ENCODE measurements around the gene DNAJA3. TPM values are rescaled to one million over a fixed set of nuclear protein-coding genes. Genes with fewer than 3 reads are reported as not detected.

Gene DNAJA3
- total RNA-seq, 1 donor from 2014 or later = 36.4 TPM

GRCh38 chr16:4487955-4488498 is 62.4 kb downstream of the DNAJA3 start:
- no peaks in the 10 kb centered on the region for H3K36me3 Mint-ChIP-seq (ENCODE audit: low read depth, unreplicated experiment)
- no peak for FAIRE-seq
- Histone ChIP-seq H3K27ac (ENCODE audit: low read depth, low read length) (peak overlapping the region; percentile 67), H3K27me3 (ENCODE audit: insufficient read depth, low read length) (no peaks in the 10 kb centered on the region), H3K4me2 (ENCODE audit: low read length) (peak overlapping the region; percentile 70), H3K36me3 (ENCODE audit: insufficient read depth, low read length) (peaks cover 2% of the 10 kb centered on the region), H3K9ac (ENCODE audit: low read length) (peak overlapping the region; percentile 30), H3K4me3 (ENCODE audit: insufficient read depth, low read depth, low read length) (no peak overlapping the region), H3K4me1 (ENCODE audit: insufficient read depth, low read length) (peaks cover 19% of the 10 kb centered on the region), H3K79me2 (ENCODE audit: insufficient read depth, low read length) (peaks cover 51% of the 10 kb centered on the region), H4K20me1 (ENCODE audit: insufficient read depth, low read length) (peaks cover 7% of the 10 kb centered on the region), H3K9me3 (ENCODE audit: insufficient read depth, low read depth, low read length) (no peaks in the 10 kb centered on the region), H2AFZ (ENCODE audit: low read depth, low read length) (no peak overlapping the region)
- peak overlapping the region; percentile 64 for H3K27ac Mint-ChIP-seq (ENCODE audit: unreplicated experiment)
- H3K9me3 Mint-ChIP-seq (ENCODE audit: unreplicated experiment) = peaks cover 2% of the 10 kb centered on the region
- no peak for TF ChIP-seq EZH2 (IDR thresholded peaks at IDR 0.05; ENCODE audit: insufficient read depth, low read length)
- TF ChIP-seq CTCF (IDR thresholded peaks at IDR 0.05; ENCODE audit: insufficient read depth, low read depth, low read length) = no peak
- H3K4me1 Mint-ChIP-seq (ENCODE audit: low read depth, unreplicated experiment) = peaks cover 19% of the 10 kb centered on the region
- H3K4me3 Mint-ChIP-seq (ENCODE audit: unreplicated experiment) = no peak overlapping the region
- H3K27me3 Mint-ChIP-seq (ENCODE audit: low read depth, unreplicated experiment) = no peaks in the 10 kb centered on the region
- peak; percentile 74 for DNase-seq (ENCODE audit: low read depth)

GRCh38 chr16:4488499-4488967 is 62.9 kb downstream of the DNAJA3 start:
- Histone ChIP-seq H3K79me2 (ENCODE audit: insufficient read depth, low read length) (peaks cover 52% of the 10 kb centered on the region), H3K9me3 (ENCODE audit: insufficient read depth, low read depth, low read length) (no peaks in the 10 kb centered on the region), H2AFZ (ENCODE audit: low read depth, low read length) (no peak overlapping the region), H3K4me1 (ENCODE audit: insufficient read depth, low read length) (peaks cover 19% of the 10 kb centered on the region), H3K27ac (ENCODE audit: low read depth, low read length) (peak overlapping the region; percentile 67), H4K20me1 (ENCODE audit: insufficient read depth, low read length) (peaks cover 4% of the 10 kb centered on the region), H3K9ac (ENCODE audit: low read length) (peak overlapping the region; percentile 30), H3K27me3 (ENCODE audit: insufficient read depth, low read length) (no peaks in the 10 kb centered on the region), H3K4me3 (ENCODE audit: insufficient read depth, low read depth, low read length) (no peak overlapping the region), H3K36me3 (ENCODE audit: insufficient read depth, low read length) (peaks cover 2% of the 10 kb centered on the region), H3K4me2 (ENCODE audit: low read length) (peak overlapping the region; percentile 70)
- TF ChIP-seq CTCF (IDR thresholded peaks at IDR 0.05; ENCODE audit: insufficient read depth, low read depth, low read length) = no peak
- TF ChIP-seq EZH2 (IDR thresholded peaks at IDR 0.05; ENCODE audit: insufficient read depth, low read length) = no peak
- Mint-ChIP-seq H3K9me3 (ENCODE audit: unreplicated experiment) (peaks cover 2% of the 10 kb centered on the region), H3K36me3 (ENCODE audit: low read depth, unreplicated experiment) (peaks cover 5% of the 10 kb centered on the region), H3K27ac (ENCODE audit: unreplicated experiment) (peak overlapping the region; percentile 64), H3K4me3 (ENCODE audit: unreplicated experiment) (no peak overlapping the region), H3K4me1 (ENCODE audit: low read depth, unreplicated experiment) (peaks cover 21% of the 10 kb centered on the region), H3K27me3 (ENCODE audit: low read depth, unreplicated experiment) (no peaks in the 10 kb centered on the region)
- DNase-seq (ENCODE audit: low read depth) (no peak), FAIRE-seq (no peak)

- H3K9ac ChIP-seq (ENCODE audit: low read length) = peak overlapping the region; percentile 30
- Mint-ChIP-seq H3K9me3 (ENCODE audit: unreplicated experiment) (peaks cover 2% of the 10 kb centered on the region), H3K27ac (ENCODE audit: unreplicated experiment) (peak overlapping the region; percentile 64), H3K4me1 (ENCODE audit: low read depth, unreplicated experiment) (peaks cover 21% of the 10 kb centered on the region), H3K4me3 (ENCODE audit: unreplicated experiment) (peak overlapping the region; percentile 16), H3K36me3 (ENCODE audit: low read depth, unreplicated experiment) (peaks cover 5% of the 10 kb centered on the region), H3K27me3 (ENCODE audit: low read depth, unreplicated experiment) (no peaks in the 10 kb centered on the region)
- H3K36me3 ChIP-seq (ENCODE audit: insufficient read depth, low read length) = peaks cover 2% of the 10 kb centered on the region
- TF ChIP-seq EZH2 (IDR thresholded peaks at IDR 0.05; ENCODE audit: insufficient read depth, low read length) (no peak), CTCF (IDR thresholded peaks at IDR 0.05; ENCODE audit: insufficient read depth, low read depth, low read length) (no peak)
- FAIRE-seq (peak; percentile 78), DNase-seq (ENCODE audit: low read depth) (peak; percentile 95)
- no peak overlapping the region for H2AFZ ChIP-seq (ENCODE audit: low read depth, low read length)
- H3K27me3 ChIP-seq (ENCODE audit: insufficient read depth, low read length) = no peaks in the 10 kb centered on the region
- H3K4me2 ChIP-seq (ENCODE audit: low read length) = peak overlapping the region; percentile 70
- H4K20me1 ChIP-seq (ENCODE audit: insufficient read depth, low read length) = peaks cover 4% of the 10 kb centered on the region
- peaks cover 55% of the 10 kb centered on the region for H3K79me2 ChIP-seq (ENCODE audit: insufficient read depth, low read length)
- peak overlapping the region; percentile 67 for H3K27ac ChIP-seq (ENCODE audit: low read depth, low read length)
- peaks cover 19% of the 10 kb centered on the region for H3K4me1 ChIP-seq (ENCODE audit: insufficient read depth, low read length)
- no peaks in the 10 kb centered on the region for H3K9me3 ChIP-seq (ENCODE audit: insufficient read depth, low read depth, low read length)
- H3K4me3 ChIP-seq (ENCODE audit: insufficient read depth, low read depth, low read length) = no peak overlapping the region
Measured at GRCh38 chr16:4489030-4489429, 63.4 kb downstream of the DNAJA3 start.
